PC-3 (cell line): ENCODE data around the gene GPC6. TPM values are rescaled to one million over a fixed set of nuclear protein-coding genes. Genes with fewer than 3 reads are reported as not detected.

Experiments
- ATAC-seq: fragments of 200-7000 bp; cut with Tn5 transposase; 2 replicates; pipeline ENCODE4 v1.9.1; 2020; ENCODE audit warnings: mild to moderate bottlenecking, moderate library complexity
- BruUV-seq: library from RNA; stranded (reverse); fragments of 400-500 nt; replicated peaks from 2 replicates; lab custom pipeline; 2021; lab: Mats Ljungman, UMichigan
- CTCF ChIA-PET: fragments of 300-600 bp; sonication (Branson Sonifier 250); formaldehyde crosslinking; loops from one replicate; lab custom pipeline; 2022; ENCODE audit warnings: antibody characterized with exemption; lab: Charles Lee
- POLR2A ChIA-PET: fragments of 300-600 bp; sonication (Branson Sonifier 250); formaldehyde crosslinking; loops from one replicate; lab custom pipeline; 2022; ENCODE audit warnings: antibody characterized with exemption; ENCODE audit not compliant: unreplicated experiment; lab: Charles Lee
- DNase-seq: peaks from one replicate; pipeline ENCODE4 v3.0.0-alpha.2; 2015
- H2AFZ ChIP-seq: fragments of 300-600 bp; sonication (generic); 2 replicates; pipeline ENCODE4 v1.6.0; 2016; ENCODE audit warnings: antibody characterized with exemption, low read length
- H3F3A ChIP-seq: fragments of 300-600 bp; sonication (generic); one replicate; pipeline ENCODE4 v1.6.0; 2017; ENCODE audit warnings: antibody characterized with exemption, low read length, control low read depth, mild to moderate bottlenecking; ENCODE audit not compliant: unreplicated experiment
- H3K27ac ChIP-seq: fragments of 300-600 bp; sonication (generic); 2 replicates; pipeline ENCODE4 v1.5.1; 2016; ENCODE audit warnings: mild to moderate bottlenecking, low read length
- H3K27me3 ChIP-seq: fragments of 300-600 bp; sonication (generic); 2 replicates; pipeline ENCODE4 v1.6.1; 2016; ENCODE audit warnings: low read length, mixed read lengths
- H3K36me3 ChIP-seq: fragments of 300-600 bp; sonication (generic); 2 replicates; pipeline ENCODE4 v1.6.1; 2016; ENCODE audit warnings: low read depth, mixed run types, low read length, mixed read lengths
- H3K4me1 ChIP-seq: fragments of 300-600 bp; sonication (generic); 2 replicates; pipeline ENCODE4 v1.5.1; 2016; ENCODE audit warnings: low read length; ENCODE audit not compliant: insufficient read depth
- H3K4me2 ChIP-seq: fragments of 300-600 bp; sonication (generic); 2 replicates; pipeline ENCODE4 v1.6.0; 2016; ENCODE audit warnings: low read length
- H3K4me3 ChIP-seq: fragments of 300-600 bp; sonication (generic); 2 replicates; pipeline ENCODE4 v1.5.1; 2016; ENCODE audit warnings: mild to moderate bottlenecking, low read length, mixed read lengths
- H3K79me2 ChIP-seq: fragments of 300-600 bp; sonication (generic); 2 replicates; pipeline ENCODE4 v1.6.1; 2017; ENCODE audit warnings: low read length, mixed read lengths
- H3K9ac ChIP-seq: fragments of 300-600 bp; sonication (generic); 2 replicates; pipeline ENCODE4 v1.6.0; 2016; ENCODE audit warnings: mild to moderate bottlenecking, low read length
- H3K9me2 ChIP-seq: fragments of 300-600 bp; sonication (generic); replicated peaks from 2 replicates; pipeline ENCODE4 v1.6.1; 2016; ENCODE audit warnings: mixed run types, low read length, mixed read lengths
- H3K9me3 ChIP-seq: fragments of 300-600 bp; sonication (generic); 2 replicates; pipeline ENCODE4 v1.6.1; 2016; ENCODE audit warnings: low read length, mixed read lengths
- H4K20me1 ChIP-seq: fragments of 300-600 bp; sonication (generic); 2 replicates; pipeline ENCODE4 v1.6.1; 2016; ENCODE audit warnings: low read length, mixed read lengths
- CTCF ChIP-seq: fragments of 300-600 bp; sonication (generic); conservative IDR thresholded peaks from 2 replicates; pipeline ENCODE4 v1.5.1; 2017; ENCODE audit warnings: antibody characterized with exemption, low read depth, mild to moderate bottlenecking, low read length
- EZH2 ChIP-seq: fragments of 300-600 bp; sonication (generic); IDR thresholded peaks from one replicate; pipeline ENCODE4 v1.6.1; 2017; ENCODE audit warnings: antibody characterized with exemption, mild to moderate bottlenecking, low read length; ENCODE audit not compliant: unreplicated experiment
- EZH2phosphoT487 ChIP-seq: fragments of 300-600 bp; sonication (generic); IDR thresholded peaks from 2 replicates; pipeline ENCODE4 v1.6.1; 2018; ENCODE audit warnings: mild to moderate bottlenecking, antibody characterized with exemption, low read length, borderline replicate concordance
- intact Hi-C: fragments of 100-400 bp; cut with micrococcal nuclease; formaldehyde crosslinking; loops from 2 replicates; pipeline ENCODE4 v1.9.0; 2023
- total RNA-seq: library from RNA; depleted of rRNA; stranded (reverse); fragments of >200 nt; gene quantifications from 2 replicates; pipeline ENCODE4 v1.2.3, GENCODE V29; 2014

Gene GPC6
- total RNA-seq, 1 experiment from 2014 or later, result 3.5 TPM

GRCh38 chr13:94325650-94326049 lies 1099.0 kb downstream of the GPC6 start:
- Histone ChIP-seq H4K20me1 (no peaks in the 10 kb centered on the region), H3K27me3 (no peaks in the 10 kb centered on the region), H3K9me3 (no peaks in the 10 kb centered on the region), H3K9ac (no peak overlapping the region), H3K4me2 (no peak overlapping the region), H3K36me3 (no peaks in the 10 kb centered on the region), H3K27ac (no peak overlapping the region), H3F3A (no peaks in the 10 kb centered on the region), H2AFZ (no peak overlapping the region), H3K4me1 (peaks cover 15% of the 10 kb centered on the region), H3K9me2 (no peaks in the 10 kb centered on the region), H3K4me3 (no peak overlapping the region), H3K79me2 (no peaks in the 10 kb centered on the region)
- intact Hi-C loops, result no loop called here
- DNase-seq, result no peak
- TF ChIP-seq EZH2 (no peak), CTCF (no peak), EZH2phosphoT487 (no peak)
- ChIA-PET CTCF (no interaction called here), POLR2A (no interaction called here)
- no TSS peak for BruUV-seq
- no peak for ATAC-seq

DNA sequence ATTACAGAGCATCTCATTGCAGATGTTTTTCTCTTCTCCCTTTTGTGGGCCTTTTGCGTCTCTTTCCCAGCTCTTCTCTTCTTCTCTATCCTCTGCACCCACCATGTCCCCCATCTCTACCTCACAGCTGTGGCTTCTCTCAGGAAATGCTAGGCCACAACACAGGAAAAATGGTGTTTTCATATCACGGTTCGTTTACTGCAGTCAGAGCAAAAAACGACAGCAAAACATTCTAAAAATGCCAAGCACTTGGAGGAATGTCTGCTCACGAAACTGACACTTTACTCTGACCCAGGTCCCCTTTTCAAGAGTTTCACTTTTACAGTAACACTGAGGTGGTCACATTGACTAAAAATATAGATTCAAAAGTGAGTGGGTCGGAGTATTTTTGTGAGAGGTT lies 1100.7 kb downstream of the GPC6 start:
- Histone ChIP-seq H3K4me1 (peaks cover 15% of the 10 kb centered on the region), H3K4me2 (no peak overlapping the region), H3K79me2 (no peaks in the 10 kb centered on the region), H3K9me2 (no peaks in the 10 kb centered on the region), H3K36me3 (no peaks in the 10 kb centered on the region), H3K27ac (no peak overlapping the region), H3F3A (no peaks in the 10 kb centered on the region), H3K9me3 (no peaks in the 10 kb centered on the region), H3K27me3 (no peaks in the 10 kb centered on the region), H4K20me1 (no peaks in the 10 kb centered on the region), H2AFZ (no peak overlapping the region), H3K4me3 (no peak overlapping the region), H3K9ac (no peak overlapping the region)
- no TSS peak for BruUV-seq
- intact Hi-C loops, result no loop called here
- ATAC-seq, result no peak
- CTCF ChIA-PET, result no interaction called here
- TF ChIP-seq EZH2 (no peak), EZH2phosphoT487 (no peak), CTCF (no peak)
- POLR2A ChIA-PET, result no interaction called here
- no peak for DNase-seq

DNA sequence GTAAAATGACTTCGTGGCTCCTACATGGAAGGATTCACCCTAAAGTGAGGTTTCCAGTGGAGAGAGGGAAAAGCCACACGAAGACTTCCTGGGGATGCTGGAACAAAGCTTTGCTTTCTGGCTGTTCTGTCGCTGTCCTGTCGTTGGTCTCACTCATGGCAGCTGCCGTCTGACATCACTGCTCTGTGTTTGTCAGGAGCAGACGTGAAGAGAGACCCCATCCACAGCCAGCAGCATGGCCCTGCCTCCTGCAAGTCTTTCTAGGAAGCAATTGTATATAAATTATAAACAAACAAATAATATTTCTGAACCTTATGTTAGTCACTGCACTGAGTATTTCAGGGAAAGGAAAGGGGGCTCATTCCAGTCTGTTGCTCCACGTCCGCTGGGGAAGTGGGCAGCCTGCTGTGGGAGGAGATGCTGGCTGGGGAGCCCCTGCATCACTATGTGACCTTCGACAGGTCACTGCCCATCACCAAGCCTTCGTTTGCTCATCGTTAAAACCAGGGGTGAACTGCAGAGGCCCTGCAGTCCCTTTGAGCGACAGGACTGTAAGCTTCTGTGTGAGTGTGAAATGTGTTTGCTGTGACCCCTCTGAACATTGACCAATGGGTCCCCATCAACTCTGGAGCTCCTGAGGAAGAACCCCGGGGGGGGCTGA lies 1101.9 kb downstream of the GPC6 start:
- Histone ChIP-seq H3K4me3 (no peak overlapping the region), H3K9me2 (no peaks in the 10 kb centered on the region), H3K79me2 (no peaks in the 10 kb centered on the region), H4K20me1 (no peaks in the 10 kb centered on the region), H3K9ac (no peak overlapping the region), H3K27me3 (no peaks in the 10 kb centered on the region), H3F3A (no peaks in the 10 kb centered on the region), H3K27ac (no peak overlapping the region), H3K4me2 (no peak overlapping the region), H2AFZ (no peak overlapping the region), H3K9me3 (no peaks in the 10 kb centered on the region), H3K4me1 (peaks cover 15% of the 10 kb centered on the region), H3K36me3 (no peaks in the 10 kb centered on the region)
- TF ChIP-seq CTCF (no peak), EZH2phosphoT487 (no peak)
- CTCF ChIA-PET, result no interaction called here
- DNase-seq, result no peak
- no peak for ATAC-seq
- intact Hi-C loops, result no loop called here
- BruUV-seq, result no TSS peak
- POLR2A ChIA-PET, result no interaction called here
